DMS114 treated with DMSO at 0.1 percent for 48 hours (cell line): ENCODE data around the gene C1QL2.

Experiments
- DNase-seq: peaks from one replicate; lab custom pipeline; 2025; ENCODE audit not compliant: unreplicated experiment; lab: John Stamatoyannopoulos, UW

Gene C1QL2

GRCh38 chr2:119109866-119110265 lies 48.7 kb downstream of the C1QL2 start:
- no peak for DNase-seq

DNA sequence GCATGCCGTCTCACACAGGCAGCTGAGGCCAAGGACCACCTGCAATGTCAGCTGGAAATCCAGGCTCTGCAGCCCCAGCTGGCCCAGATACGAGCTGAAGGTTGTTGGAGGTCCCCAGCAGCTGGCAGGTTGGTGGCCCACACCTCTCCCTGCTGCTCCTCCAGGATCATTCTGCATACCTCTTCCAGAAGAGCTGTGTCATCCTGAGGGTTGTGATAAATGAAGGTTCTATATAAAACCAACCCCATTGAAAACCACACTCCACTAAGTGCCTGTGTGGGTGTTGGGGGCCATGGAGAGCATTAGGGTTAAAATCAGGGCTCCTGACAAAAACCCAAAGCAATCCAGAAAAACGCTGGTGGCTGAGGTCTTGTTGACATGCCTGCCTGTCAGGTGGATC lies 50.4 kb downstream of the C1QL2 start:
- DNase-seq: no peak

DNA sequence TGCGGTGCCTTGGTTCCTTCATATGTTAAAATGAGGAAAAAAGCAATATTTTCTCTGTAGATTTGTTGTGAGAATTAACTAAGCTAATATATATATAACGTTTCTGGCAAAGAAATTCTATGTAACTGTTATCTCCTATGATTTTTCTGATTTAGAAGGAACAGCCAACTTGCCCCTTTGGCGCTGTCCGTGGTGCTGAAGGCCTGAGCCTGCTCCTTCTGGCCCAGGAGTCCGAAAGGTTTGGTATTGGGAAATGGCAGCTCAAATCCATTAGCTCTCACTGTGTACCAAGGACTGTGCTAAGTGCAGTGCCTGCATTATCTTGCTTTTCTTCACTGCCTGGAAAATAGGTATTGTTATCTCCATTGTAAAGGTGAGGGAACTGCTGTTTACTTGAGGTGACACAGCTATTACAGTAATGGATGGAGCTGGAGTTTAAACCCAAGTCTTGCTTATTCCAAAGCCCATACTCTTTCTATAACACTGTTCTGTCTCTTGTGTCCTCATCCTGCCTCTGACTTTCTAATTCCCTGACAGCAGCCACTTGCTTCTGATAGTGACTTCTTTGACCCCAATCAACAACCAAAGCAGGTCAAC lies 52.2 kb downstream of the C1QL2 start:
- no peak for DNase-seq
